ENCODE results near the gene DDX47.

Gene DDX47

DNA sequence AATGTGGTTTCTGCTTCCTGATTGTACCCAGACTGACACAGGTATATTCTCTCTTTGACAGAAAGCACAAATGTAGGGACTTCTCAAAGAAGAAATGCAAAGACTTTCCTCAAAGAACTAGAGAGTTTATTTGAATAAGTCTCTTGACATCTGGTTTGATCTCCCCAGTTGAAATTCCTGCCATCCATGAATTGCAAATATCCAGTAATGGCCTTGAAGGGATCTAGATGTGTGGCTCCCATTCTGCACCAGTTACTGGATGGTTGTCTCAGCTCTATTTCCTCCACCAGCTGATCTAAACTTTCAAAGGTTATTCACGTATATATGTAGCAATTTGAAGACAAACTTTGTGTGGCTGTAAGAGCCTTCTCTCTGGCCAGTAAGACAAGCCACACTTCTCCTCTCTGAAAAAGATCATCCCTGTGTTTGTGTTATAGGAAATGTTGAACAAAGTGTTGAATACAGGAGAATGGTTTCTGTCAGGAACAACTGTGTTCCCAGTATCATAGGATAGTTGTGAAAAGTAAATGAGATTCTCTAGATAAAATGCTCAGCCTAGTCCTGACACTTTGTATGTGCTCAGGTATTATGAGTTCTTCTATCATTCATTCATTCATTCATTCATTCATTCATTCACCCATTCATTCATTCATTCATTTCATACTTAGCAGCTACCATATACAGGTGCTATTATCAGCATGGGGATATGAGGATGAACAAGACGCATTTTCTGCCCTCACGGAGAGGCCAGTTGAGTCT is 55.5 kb downstream of the DDX47 start:
- Histone ChIP-seq H3K79me2 (ENCODE audit: insufficient read depth, low read length) (no peaks in the 10 kb centered on the region), H3K9ac (ENCODE audit: low read depth, low read length, poor library complexity, severe bottlenecking) (no peak overlapping the region), H3K4me2 (ENCODE audit: low read depth, low read length, poor library complexity, severe bottlenecking) (no peak overlapping the region), H2AFZ (ENCODE audit: low read length) (no peak overlapping the region), H3K9me3 (ENCODE audit: insufficient read depth, low read depth, low read length) (no peaks in the 10 kb centered on the region), H3K4me3 (ENCODE audit: low read length, poor library complexity, severe bottlenecking) (no peak overlapping the region), H3K27me3 (ENCODE audit: insufficient read depth, low read length, poor library complexity, severe bottlenecking) (no peaks in the 10 kb centered on the region), H3K36me3 (ENCODE audit: insufficient read depth, low read length) (no peaks in the 10 kb centered on the region), H4K20me1 (ENCODE audit: insufficient read depth, low read length, poor library complexity, severe bottlenecking) (no peaks in the 10 kb centered on the region), H3F3A (ENCODE audit: low read depth) (no peaks in the 10 kb centered on the region), H3K9me2 (replicated peaks; ENCODE audit: low read depth, low read length) (no peaks in the 10 kb centered on the region), H3K4me1 (ENCODE audit: insufficient read depth, low read length, poor library complexity, severe bottlenecking) (no peaks in the 10 kb centered on the region)
- TF ChIP-seq, protein P1, sequence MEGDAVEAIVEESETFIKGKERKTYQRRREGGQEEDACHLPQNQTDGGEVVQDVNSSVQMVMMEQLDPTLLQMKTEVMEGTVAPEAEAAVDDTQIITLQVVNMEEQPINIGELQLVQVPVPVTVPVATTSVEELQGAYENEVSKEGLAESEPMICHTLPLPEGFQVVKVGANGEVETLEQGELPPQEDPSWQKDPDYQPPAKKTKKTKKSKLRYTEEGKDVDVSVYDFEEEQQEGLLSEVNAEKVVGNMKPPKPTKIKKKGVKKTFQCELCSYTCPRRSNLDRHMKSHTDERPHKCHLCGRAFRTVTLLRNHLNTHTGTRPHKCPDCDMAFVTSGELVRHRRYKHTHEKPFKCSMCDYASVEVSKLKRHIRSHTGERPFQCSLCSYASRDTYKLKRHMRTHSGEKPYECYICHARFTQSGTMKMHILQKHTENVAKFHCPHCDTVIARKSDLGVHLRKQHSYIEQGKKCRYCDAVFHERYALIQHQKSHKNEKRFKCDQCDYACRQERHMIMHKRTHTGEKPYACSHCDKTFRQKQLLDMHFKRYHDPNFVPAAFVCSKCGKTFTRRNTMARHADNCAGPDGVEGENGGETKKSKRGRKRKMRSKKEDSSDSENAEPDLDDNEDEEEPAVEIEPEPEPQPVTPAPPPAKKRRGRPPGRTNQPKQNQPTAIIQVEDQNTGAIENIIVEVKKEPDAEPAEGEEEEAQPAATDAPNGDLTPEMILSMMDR (conservative IDR thresholded peaks at IDR 0.05; ENCODE audit: low read length) = no peak
- TF ChIP-seq EZH2phosphoT487 (IDR thresholded peaks at IDR 0.05; ENCODE audit: borderline replicate concordance) = no peak

DNA sequence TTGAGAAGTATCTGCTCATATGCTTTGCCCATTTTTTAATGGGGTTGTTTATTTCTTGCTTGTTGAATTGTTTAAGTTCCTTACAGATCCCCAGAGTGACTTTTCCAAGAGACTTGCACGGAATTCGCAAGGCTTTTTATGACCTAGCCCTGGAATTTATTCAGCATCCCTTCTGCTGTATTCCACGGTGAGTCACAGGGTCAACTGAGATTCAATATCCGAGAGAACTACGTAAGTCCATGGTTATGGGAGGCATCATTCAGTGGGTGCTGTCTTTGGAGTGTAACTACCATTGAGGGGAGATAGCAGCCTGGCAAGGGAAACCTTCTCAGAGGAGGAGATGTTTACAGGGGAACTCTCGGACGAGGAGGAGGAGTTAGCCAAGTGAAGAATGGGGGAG is 57.3 kb downstream of the DDX47 start:
- Histone ChIP-seq H3K9ac (ENCODE audit: low read depth, low read length, poor library complexity, severe bottlenecking) (no peak overlapping the region), H3K4me2 (ENCODE audit: low read depth, low read length, poor library complexity, severe bottlenecking) (no peak overlapping the region), H3K9me2 (replicated peaks; ENCODE audit: low read depth, low read length) (no peaks in the 10 kb centered on the region), H3K36me3 (ENCODE audit: insufficient read depth, low read length) (no peaks in the 10 kb centered on the region), H3K79me2 (ENCODE audit: insufficient read depth, low read length) (no peaks in the 10 kb centered on the region), H2AFZ (ENCODE audit: low read length) (no peak overlapping the region), H3K4me1 (ENCODE audit: insufficient read depth, low read length, poor library complexity, severe bottlenecking) (no peaks in the 10 kb centered on the region), H3K27me3 (ENCODE audit: insufficient read depth, low read length, poor library complexity, severe bottlenecking) (no peaks in the 10 kb centered on the region), H3K9me3 (ENCODE audit: insufficient read depth, low read depth, low read length) (no peaks in the 10 kb centered on the region), H3F3A (ENCODE audit: low read depth) (no peaks in the 10 kb centered on the region), H4K20me1 (ENCODE audit: insufficient read depth, low read length, poor library complexity, severe bottlenecking) (no peaks in the 10 kb centered on the region), H3K4me3 (ENCODE audit: low read length, poor library complexity, severe bottlenecking) (no peak overlapping the region)
- no peak for TF ChIP-seq EZH2phosphoT487 (IDR thresholded peaks at IDR 0.05; ENCODE audit: borderline replicate concordance)
- TF ChIP-seq, protein P1 (conservative IDR thresholded peaks at IDR 0.05; ENCODE audit: low read length) = no peak

DNA sequence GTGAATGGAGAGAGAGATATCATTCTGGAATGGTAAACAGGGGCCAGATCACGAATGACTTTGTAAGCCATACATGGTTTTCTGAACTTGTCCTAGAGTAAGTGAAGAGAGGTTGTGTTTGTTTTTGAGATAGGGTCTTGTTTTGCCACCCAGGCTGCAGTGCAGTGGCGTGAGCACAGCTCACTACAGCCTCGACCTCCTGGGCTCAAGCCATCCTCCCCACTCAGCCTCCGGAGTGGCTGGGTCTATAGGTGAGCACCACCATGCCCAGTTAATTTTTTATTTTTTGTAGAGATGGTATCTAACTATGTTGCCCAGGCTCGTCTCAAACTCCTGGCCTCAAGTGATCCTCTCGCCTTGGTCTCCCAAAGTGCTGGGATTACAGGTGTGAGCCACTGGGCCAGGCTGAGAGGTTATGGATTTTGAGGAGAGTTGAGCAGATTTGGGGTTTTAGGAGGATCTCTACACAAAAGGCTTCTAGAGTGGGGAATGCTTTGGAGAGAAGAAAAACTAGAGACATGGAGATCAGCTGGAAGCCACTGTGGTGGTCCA is 58.5 kb downstream of the DDX47 start:
- Histone ChIP-seq H4K20me1 (ENCODE audit: insufficient read depth, low read length, poor library complexity, severe bottlenecking) (no peaks in the 10 kb centered on the region), H3K36me3 (ENCODE audit: insufficient read depth, low read length) (no peaks in the 10 kb centered on the region), H3K9me3 (ENCODE audit: insufficient read depth, low read depth, low read length) (no peaks in the 10 kb centered on the region), H3K9ac (ENCODE audit: low read depth, low read length, poor library complexity, severe bottlenecking) (no peak overlapping the region), H3F3A (ENCODE audit: low read depth) (no peaks in the 10 kb centered on the region), H3K4me1 (ENCODE audit: insufficient read depth, low read length, poor library complexity, severe bottlenecking) (no peaks in the 10 kb centered on the region), H2AFZ (ENCODE audit: low read length) (no peak overlapping the region), H3K79me2 (ENCODE audit: insufficient read depth, low read length) (no peaks in the 10 kb centered on the region), H3K4me2 (ENCODE audit: low read depth, low read length, poor library complexity, severe bottlenecking) (no peak overlapping the region), H3K9me2 (replicated peaks; ENCODE audit: low read depth, low read length) (no peaks in the 10 kb centered on the region), H3K27me3 (ENCODE audit: insufficient read depth, low read length, poor library complexity, severe bottlenecking) (no peaks in the 10 kb centered on the region), H3K4me3 (ENCODE audit: low read length, poor library complexity, severe bottlenecking) (no peak overlapping the region)
- no peak for TF ChIP-seq EZH2phosphoT487 (IDR thresholded peaks at IDR 0.05; ENCODE audit: borderline replicate concordance)
- TF ChIP-seq, protein P1 (conservative IDR thresholded peaks at IDR 0.05; ENCODE audit: low read length) = no peak
